ENCODE results near the gene KLHL35.

The KLHL35 gene

DNA sequence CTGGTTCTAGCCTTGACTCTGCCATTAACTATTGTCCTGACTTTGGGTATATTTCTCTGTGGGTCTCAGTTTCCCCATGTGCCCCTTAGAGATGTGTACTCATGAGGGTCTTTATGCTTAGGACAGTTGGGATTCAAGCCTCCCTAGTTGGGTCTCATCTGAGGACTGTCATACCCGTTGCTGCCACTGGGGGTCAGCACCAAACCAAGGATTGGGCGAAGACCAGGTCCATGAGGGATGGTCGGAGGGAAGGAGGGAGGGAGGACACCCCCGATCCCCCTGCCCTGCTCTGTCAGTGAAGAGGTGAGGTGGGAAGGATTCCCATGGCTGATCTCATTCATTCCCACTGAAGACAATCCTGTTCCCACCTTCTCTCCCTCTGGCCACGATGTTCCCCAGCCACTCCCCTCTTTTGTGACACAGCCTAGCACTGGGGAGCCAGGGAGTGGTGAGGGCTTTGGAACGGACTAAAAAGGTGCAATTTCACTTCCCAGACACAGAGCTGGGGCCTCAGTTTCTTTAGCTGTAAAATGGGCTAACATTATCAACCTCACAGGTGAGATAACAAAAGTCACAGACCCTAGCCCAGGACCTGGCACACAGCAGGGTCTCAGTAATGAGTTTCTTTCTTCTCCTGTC lies 12.4 kb upstream of the KLHL35 start:
- Histone ChIP-seq H3K36me3 (ENCODE audit: insufficient read depth, insufficient read length, low read length) (peaks cover 31% of the 10 kb centered on the region), H3K27me3 (ENCODE audit: insufficient read depth, insufficient read length) (no peaks in the 10 kb centered on the region), H3K4me1 (ENCODE audit: insufficient read depth, insufficient read length) (peaks cover 3% of the 10 kb centered on the region), H3K4me3 (ENCODE audit: insufficient read length, low read depth) (no peak overlapping the region), H3K9ac (ENCODE audit: insufficient read length, low read depth) (no peak overlapping the region), H3K9me3 (ENCODE audit: insufficient read depth, low read length) (no peaks in the 10 kb centered on the region)
- no peak for DNase-seq (ENCODE audit: low read depth, low spot score)
- TF ChIP-seq SUZ12 (IDR thresholded peaks at IDR 0.05; ENCODE audit: extremely low read depth, insufficient read depth, insufficient read length) (no peak), YY1 (IDR thresholded peaks at IDR 0.05; ENCODE audit: insufficient read depth, insufficient read length) (no peak), ZNF274 (IDR thresholded peaks at IDR 0.05; ENCODE audit: low read depth, low read length) (no peak)

DNA sequence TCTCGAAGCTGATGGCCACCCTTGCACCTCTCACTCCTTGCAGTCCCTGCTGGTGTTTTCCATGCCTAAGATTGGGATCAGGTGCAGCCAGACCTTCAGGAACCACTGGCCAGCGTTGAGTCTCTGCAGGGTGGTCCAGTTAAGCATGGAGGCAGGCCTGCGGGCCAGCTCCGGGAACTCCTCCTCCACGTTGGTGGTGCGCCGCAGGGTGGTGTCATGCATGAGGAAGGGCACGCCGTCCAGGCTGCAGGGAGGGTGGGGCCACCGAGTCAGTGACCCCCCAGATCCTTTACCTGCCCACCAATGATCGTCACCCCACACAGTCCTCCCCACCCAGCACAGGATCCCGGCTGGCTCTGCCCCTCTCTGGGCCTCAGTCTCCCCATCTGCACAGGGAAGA lies 10.0 kb upstream of the KLHL35 start:
- no peak overlapping the region for H3K4me3 ChIP-seq (ENCODE audit: insufficient read length, low read depth)
- no peaks in the 10 kb centered on the region for H3K27me3 ChIP-seq (ENCODE audit: insufficient read depth, insufficient read length)
- DNase-seq (ENCODE audit: low read depth, low spot score), result no peak
- no peak overlapping the region for H3K9ac ChIP-seq (ENCODE audit: insufficient read length, low read depth)
- H3K4me1 ChIP-seq (ENCODE audit: insufficient read depth, insufficient read length), result peaks cover 14% of the 10 kb centered on the region
- no peaks in the 10 kb centered on the region for H3K9me3 ChIP-seq (ENCODE audit: insufficient read depth, low read length)
- TF ChIP-seq ZNF274 (IDR thresholded peaks at IDR 0.05; ENCODE audit: low read depth, low read length) (no peak), SUZ12 (IDR thresholded peaks at IDR 0.05; ENCODE audit: extremely low read depth, insufficient read depth, insufficient read length) (no peak), YY1 (IDR thresholded peaks at IDR 0.05; ENCODE audit: insufficient read depth, insufficient read length) (no peak)
- peaks cover 39% of the 10 kb centered on the region for H3K36me3 ChIP-seq (ENCODE audit: insufficient read depth, insufficient read length, low read length)

DNA sequence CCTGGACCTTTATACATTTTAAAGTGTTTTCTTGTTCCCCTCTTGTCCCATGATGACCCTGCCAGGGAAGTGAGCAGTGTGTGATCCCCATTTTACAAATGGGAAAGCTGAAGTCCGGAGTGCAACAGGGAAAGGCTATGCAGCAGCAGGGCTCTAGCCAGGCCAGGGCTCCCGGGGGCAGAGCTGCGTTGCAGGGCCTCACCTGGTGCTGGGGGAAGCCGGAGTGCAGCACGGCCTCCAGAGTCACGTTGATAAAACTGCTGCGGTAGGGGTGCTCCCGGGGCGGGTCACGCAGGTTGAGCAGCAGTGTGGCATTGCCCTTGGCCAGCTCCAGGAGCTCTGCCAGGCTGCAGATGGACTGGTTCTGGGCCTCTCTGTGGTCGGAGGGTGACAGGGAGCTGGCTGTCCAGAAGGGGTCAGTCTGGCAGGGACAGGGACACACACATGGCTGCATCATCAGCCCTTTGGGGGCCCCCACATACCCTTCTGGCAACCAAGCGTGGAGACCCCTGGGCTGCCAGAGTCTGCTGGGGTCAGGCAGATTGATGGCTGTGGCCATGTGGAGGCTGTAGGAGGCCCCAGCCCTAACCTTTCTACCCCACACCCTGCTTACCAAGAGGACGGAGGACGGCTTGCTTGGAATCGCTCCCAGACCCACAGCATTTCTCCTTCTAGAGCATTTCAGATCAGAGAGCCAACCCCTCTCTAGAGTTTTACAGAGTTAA lies 9.3 kb upstream of the KLHL35 start:
- Histone ChIP-seq H3K9me3 (ENCODE audit: insufficient read depth, low read length) (no peaks in the 10 kb centered on the region), H3K9ac (ENCODE audit: insufficient read length, low read depth) (no peak overlapping the region), H3K27me3 (ENCODE audit: insufficient read depth, insufficient read length) (no peaks in the 10 kb centered on the region), H3K36me3 (ENCODE audit: insufficient read depth, insufficient read length, low read length) (peaks cover 41% of the 10 kb centered on the region), H3K4me3 (ENCODE audit: insufficient read length, low read depth) (no peak overlapping the region), H3K4me1 (ENCODE audit: insufficient read depth, insufficient read length) (peaks cover 14% of the 10 kb centered on the region)
- TF ChIP-seq ZNF274 (IDR thresholded peaks at IDR 0.05; ENCODE audit: low read depth, low read length) (no peak), SUZ12 (IDR thresholded peaks at IDR 0.05; ENCODE audit: extremely low read depth, insufficient read depth, insufficient read length) (no peak), YY1 (IDR thresholded peaks at IDR 0.05; ENCODE audit: insufficient read depth, insufficient read length) (no peak)
- no peak for DNase-seq (ENCODE audit: low read depth, low spot score)

DNA sequence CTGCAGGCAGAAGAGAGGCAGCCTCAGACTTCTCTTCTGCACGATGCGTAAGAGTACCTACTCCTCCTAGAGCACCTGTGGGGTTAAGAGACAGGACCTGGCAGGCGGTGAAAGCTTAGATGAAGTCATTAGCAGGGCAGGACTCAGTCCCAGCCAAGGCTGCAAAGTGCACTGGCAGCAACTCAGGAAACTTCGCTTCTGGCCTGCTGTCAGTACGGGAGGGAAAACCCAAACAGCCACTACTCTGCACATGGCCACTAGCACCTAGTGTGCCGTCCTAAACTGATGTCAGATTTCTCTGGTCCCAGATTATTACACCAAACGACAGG lies 8.8 kb upstream of the KLHL35 start:
- no peak for DNase-seq (ENCODE audit: low read depth, low spot score)
- H3K36me3 ChIP-seq (ENCODE audit: insufficient read depth, insufficient read length, low read length), result peaks cover 43% of the 10 kb centered on the region
- no peak overlapping the region for H3K9ac ChIP-seq (ENCODE audit: insufficient read length, low read depth)
- no peaks in the 10 kb centered on the region for H3K9me3 ChIP-seq (ENCODE audit: insufficient read depth, low read length)
- H3K4me1 ChIP-seq (ENCODE audit: insufficient read depth, insufficient read length), result peaks cover 14% of the 10 kb centered on the region
- no peak overlapping the region for H3K4me3 ChIP-seq (ENCODE audit: insufficient read length, low read depth)
- TF ChIP-seq SUZ12 (IDR thresholded peaks at IDR 0.05; ENCODE audit: extremely low read depth, insufficient read depth, insufficient read length) (no peak), YY1 (IDR thresholded peaks at IDR 0.05; ENCODE audit: insufficient read depth, insufficient read length) (no peak), ZNF274 (IDR thresholded peaks at IDR 0.05; ENCODE audit: low read depth, low read length) (no peak)
- no peaks in the 10 kb centered on the region for H3K27me3 ChIP-seq (ENCODE audit: insufficient read depth, insufficient read length)

DNA sequence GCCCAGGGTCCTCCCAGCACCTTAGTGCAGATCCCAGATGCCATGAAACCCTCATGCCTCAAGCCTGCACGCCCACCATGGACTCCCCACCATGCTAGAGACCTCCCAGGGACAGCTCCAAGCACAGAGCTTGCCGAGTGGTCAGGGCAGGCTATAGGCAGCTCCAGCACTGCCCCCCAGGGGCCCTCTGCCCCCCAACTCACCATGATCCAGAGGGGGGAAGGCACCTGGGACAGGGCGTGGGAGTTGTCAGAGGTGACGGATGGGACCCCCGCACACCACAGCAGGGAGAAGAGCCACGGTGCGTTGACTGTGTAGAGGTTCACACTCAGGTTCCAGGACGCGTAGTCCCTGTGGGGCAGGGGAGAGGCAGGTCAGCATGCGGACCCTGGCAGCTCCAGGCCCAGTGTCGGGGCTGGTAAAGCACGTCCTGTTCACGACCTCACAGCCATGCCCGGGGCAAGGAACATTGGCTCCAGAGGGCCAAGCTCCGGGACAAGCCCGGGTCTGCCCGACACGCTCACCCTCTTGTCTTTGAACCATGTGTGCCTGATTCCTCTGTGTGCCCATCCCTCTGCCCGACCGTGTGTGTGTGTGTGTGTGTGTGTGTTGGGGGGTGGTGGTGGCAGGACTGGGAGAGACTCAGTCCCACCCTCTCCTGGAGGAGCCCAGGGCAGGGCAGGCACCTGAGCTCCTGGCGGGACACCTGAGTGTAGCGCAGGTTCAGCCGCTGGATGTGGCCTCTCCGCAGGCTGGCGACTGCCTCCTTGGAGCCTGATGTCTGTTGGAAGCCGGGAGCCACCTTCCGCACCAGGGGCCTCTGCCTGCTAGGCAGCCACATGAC lies 8.2 kb upstream of the KLHL35 start:
- DNase-seq (ENCODE audit: low read depth, low spot score), result no peak
- Histone ChIP-seq H3K9ac (ENCODE audit: insufficient read length, low read depth) (no peak overlapping the region), H3K4me1 (ENCODE audit: insufficient read depth, insufficient read length) (peaks cover 14% of the 10 kb centered on the region), H3K9me3 (ENCODE audit: insufficient read depth, low read length) (no peaks in the 10 kb centered on the region), H3K27me3 (ENCODE audit: insufficient read depth, insufficient read length) (no peaks in the 10 kb centered on the region), H3K36me3 (ENCODE audit: insufficient read depth, insufficient read length, low read length) (peaks cover 48% of the 10 kb centered on the region), H3K4me3 (ENCODE audit: insufficient read length, low read depth) (no peak overlapping the region)
- TF ChIP-seq SUZ12 (IDR thresholded peaks at IDR 0.05; ENCODE audit: extremely low read depth, insufficient read depth, insufficient read length) (no peak), ZNF274 (IDR thresholded peaks at IDR 0.05; ENCODE audit: low read depth, low read length) (no peak), YY1 (IDR thresholded peaks at IDR 0.05; ENCODE audit: insufficient read depth, insufficient read length) (no peak)

DNA sequence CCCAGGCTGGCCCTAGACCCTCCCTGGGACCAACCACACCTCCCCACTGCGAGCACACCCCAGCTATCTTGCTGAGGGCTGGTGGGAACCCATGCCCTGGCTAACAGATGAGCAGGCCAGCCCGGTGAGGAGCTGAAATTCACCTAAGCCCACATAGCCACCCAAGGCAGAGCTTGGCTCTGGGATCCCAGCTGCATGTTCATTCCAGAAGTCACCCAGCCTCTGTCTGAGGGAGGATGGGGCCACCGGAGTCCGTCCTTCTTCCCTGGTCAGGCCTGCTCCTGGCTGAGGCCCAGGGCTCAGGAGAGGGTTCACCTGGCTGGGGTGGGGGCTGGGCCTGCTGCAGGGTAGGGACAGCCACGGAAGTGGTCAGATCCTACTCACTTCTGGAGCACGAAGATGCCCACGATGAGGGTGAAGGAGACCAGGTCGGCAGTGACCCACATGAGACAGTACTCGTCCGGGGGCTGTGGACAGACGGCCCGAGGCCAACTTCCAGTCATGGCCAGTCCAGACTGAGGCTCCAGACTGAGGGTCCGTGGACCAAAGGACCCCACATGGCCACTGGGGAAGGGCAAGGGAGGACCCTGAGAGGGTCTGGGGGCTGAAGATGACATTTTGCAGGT lies 6.6 kb upstream of the KLHL35 start:
- Histone ChIP-seq H3K4me1 (ENCODE audit: insufficient read depth, insufficient read length) (peaks cover 14% of the 10 kb centered on the region), H3K27me3 (ENCODE audit: insufficient read depth, insufficient read length) (no peaks in the 10 kb centered on the region), H3K9me3 (ENCODE audit: insufficient read depth, low read length) (no peaks in the 10 kb centered on the region), H3K36me3 (ENCODE audit: insufficient read depth, insufficient read length, low read length) (peaks cover 52% of the 10 kb centered on the region), H3K4me3 (ENCODE audit: insufficient read length, low read depth) (no peak overlapping the region), H3K9ac (ENCODE audit: insufficient read length, low read depth) (peak overlapping the region; percentile 2)
- TF ChIP-seq ZNF274 (IDR thresholded peaks at IDR 0.05; ENCODE audit: low read depth, low read length), result no peak
- no peak for TF ChIP-seq YY1 (IDR thresholded peaks at IDR 0.05; ENCODE audit: insufficient read depth, insufficient read length)
- no peak for TF ChIP-seq SUZ12 (IDR thresholded peaks at IDR 0.05; ENCODE audit: extremely low read depth, insufficient read depth, insufficient read length)
- no peak for DNase-seq (ENCODE audit: low read depth, low spot score)

All from NT2/D1 (cell line).